BJ (cell line): ENCODE data around the gene IFNL4. TPM values are rescaled to one million over a fixed set of nuclear protein-coding genes. Genes with fewer than 3 reads are reported as not detected.

Experiments used
- CTCF ChIA-PET: fragments of 350-600 bp; formaldehyde crosslinking; extraction: SDS; loops from one replicate; lab custom pipeline; 2021; ENCODE audit warnings: antibody characterized with exemption, inconsistent platforms; lab: Yijun Ruan, JAX
- POLR2A ChIA-PET: fragments of 300-600 bp; sonication (Branson Sonifier 250); formaldehyde crosslinking; extraction: SDS; loops from one replicate; lab custom pipeline; 2021; ENCODE audit warnings: antibody characterized with exemption; lab: Charles Lee
- DNase-seq: peaks from one replicate; pipeline ENCODE4 v3.0.0-alpha.2; 2011; ENCODE audit warnings: low read depth
- H3K27me3 ChIP-seq: 2 replicates; pipeline ENCODE4 v1.6.0; 2011; ENCODE audit warnings: low read length; ENCODE audit not compliant: control insufficient read depth, insufficient read depth
- H3K36me3 ChIP-seq: 2 replicates; pipeline ENCODE4 v1.5.1; 2011; ENCODE audit warnings: low read length; ENCODE audit not compliant: control insufficient read depth, insufficient read depth
- H3K4me3 ChIP-seq: 2 replicates; pipeline ENCODE4 v1.5.1; 2011; ENCODE audit warnings: low read depth, mild to moderate bottlenecking, control low read depth, low read length
- polyA plus RNA-seq: library from polyadenylated mRNA; depleted of rRNA; stranded (reverse); fragments of >200 nt; gene quantifications from 2 replicates; pipeline ENCODE4 v1.2.3, GENCODE V29; 2011
- TF ChIP-seq, protein P1 (sequence below): IDR thresholded peaks from 2 replicates; pipeline ENCODE4 v1.5.1; 2011; ENCODE audit warnings: low read depth, mild to moderate bottlenecking, control low read depth, inconsistent platforms, low read length, moderate library complexity; ENCODE audit not compliant: insufficient read depth

IFNL4 gene
- polyA plus RNA-seq, 1 experiment = not detected

DNA sequence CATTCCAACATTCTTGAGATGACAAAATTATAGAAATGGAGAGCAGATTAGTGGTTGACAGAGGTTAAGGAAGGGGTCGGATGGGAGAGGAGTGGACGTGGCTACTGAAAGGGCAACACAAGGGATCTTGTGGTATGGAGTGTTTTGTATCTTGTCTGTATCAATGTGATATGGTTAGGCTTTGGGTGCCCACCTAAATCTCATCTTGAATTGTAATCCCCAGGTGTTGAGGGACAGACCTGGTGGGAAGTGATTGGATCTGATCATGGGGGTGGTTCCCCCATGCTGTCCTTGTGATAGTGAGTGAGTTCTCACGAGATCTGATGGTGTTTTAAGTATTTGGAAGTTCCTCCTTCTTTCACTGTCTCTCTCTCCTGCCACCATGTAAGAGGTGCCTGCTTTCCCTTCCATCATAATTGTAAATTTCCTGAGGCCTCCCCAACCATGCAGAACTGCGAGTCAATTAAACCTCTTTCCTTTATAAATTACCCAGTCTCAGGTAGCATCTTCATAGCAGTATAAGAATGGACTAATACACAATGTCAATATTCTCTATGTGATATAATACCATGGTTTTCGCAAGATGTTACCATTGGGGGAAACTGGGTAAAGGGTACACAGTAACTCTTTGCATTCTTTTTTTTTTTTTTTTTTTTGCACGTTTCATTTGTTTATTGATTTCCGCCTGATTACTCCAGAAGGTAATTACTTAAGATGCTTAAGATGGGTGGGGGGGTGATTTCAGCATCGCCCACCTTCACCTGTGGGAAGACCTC lies 4.9 kb upstream of the IFNL4 start:
- TF ChIP-seq, protein P1, sequence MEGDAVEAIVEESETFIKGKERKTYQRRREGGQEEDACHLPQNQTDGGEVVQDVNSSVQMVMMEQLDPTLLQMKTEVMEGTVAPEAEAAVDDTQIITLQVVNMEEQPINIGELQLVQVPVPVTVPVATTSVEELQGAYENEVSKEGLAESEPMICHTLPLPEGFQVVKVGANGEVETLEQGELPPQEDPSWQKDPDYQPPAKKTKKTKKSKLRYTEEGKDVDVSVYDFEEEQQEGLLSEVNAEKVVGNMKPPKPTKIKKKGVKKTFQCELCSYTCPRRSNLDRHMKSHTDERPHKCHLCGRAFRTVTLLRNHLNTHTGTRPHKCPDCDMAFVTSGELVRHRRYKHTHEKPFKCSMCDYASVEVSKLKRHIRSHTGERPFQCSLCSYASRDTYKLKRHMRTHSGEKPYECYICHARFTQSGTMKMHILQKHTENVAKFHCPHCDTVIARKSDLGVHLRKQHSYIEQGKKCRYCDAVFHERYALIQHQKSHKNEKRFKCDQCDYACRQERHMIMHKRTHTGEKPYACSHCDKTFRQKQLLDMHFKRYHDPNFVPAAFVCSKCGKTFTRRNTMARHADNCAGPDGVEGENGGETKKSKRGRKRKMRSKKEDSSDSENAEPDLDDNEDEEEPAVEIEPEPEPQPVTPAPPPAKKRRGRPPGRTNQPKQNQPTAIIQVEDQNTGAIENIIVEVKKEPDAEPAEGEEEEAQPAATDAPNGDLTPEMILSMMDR = no peak
- ChIA-PET POLR2A (no interaction called here), CTCF (no interaction called here)
- Histone ChIP-seq H3K36me3 (no peaks in the 10 kb centered on the region), H3K27me3 (peaks cover 21% of the 10 kb centered on the region), H3K4me3 (no peak overlapping the region)
- no peak for DNase-seq

DNA sequence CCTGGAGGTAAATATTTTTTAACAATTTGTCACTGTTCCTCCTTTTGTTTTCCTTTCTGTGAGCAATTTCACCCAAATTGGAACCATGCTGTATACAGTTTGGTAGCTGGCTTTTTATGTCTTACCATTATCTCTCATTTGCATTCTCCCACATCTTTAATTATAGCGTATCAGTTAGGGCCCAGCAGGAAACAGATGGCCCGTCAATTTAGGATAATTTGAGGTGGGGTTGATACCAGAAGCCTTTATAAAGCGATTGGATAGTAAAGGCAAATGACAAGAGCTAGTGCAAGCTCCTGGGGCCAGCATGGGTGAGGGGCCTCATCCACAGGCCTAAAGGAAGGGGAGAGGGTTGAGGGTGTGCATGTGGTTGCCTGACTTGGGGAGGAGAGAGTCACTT lies 3.8 kb upstream of the IFNL4 start:
- POLR2A ChIA-PET = interaction anchor here (0.6 kb wide), 1 partner anchor 27 kb away, joined by 5 read pairs; no protein-coding TSS in a partner anchor
- TF ChIP-seq, protein P1 = no peak

DNA sequence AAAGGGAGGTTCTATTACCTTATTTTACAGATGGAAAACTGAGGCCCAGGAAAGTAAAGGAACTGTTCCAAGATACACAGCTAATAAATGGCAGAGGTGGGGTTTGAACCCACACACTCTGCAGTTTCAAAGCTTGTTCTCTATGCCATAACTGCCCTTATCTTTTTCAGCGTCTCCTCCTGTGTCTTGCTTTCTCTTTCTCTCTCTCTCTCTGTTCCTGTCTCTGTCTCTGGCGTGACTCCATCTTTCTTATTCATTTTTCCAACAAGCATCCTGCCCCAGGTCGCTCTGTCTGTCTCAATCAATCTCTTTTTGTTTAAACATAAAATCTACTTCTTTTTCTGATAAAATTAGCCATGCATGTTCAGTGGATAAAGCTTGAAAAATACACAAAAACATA lies 3.2 kb upstream of the IFNL4 start:
- no peak for DNase-seq
- H3K4me3 ChIP-seq = no peak overlapping the region
- H3K27me3 ChIP-seq = peaks cover 32% of the 10 kb centered on the region
- TF ChIP-seq, protein P1 = no peak
- no peaks in the 10 kb centered on the region for H3K36me3 ChIP-seq
- ChIA-PET CTCF (no interaction called here), POLR2A (no interaction called here)

More for the DNA sequence above, 3.8 kb upstream of the IFNL4 start:
- Histone ChIP-seq H3K36me3 (no peaks in the 10 kb centered on the region), H3K27me3 (peaks cover 28% of the 10 kb centered on the region), H3K4me3 (no peak overlapping the region)
- DNase-seq = no peak
- CTCF ChIA-PET = interaction anchor here (0.6 kb wide), 1 partner anchor 107 kb away, joined by 3 read pairs; no protein-coding TSS in a partner anchor

DNA sequence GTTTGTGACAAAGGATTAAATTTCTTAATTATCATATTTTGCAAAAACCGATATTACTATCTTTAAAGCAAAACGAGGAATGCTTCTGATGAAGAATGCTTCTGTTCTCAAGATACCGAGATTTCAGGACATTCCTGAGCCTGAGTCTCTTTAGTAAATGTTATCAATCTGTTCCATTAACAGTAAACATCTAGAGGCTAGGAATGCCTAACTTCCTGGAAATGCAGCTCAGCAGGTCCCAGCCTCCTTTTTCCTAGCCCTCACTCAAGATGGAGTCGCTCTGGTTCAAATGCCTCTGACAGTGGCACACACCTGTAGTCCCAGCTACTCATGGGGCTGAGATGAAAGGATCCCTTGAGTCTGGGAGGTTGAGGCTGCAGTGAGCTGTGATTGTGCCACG lies 2.4 kb upstream of the IFNL4 start:
- POLR2A ChIA-PET = no interaction called here
- no peak for DNase-seq
- TF ChIP-seq, protein P1 = no peak
- Histone ChIP-seq H3K4me3 (no peak overlapping the region), H3K36me3 (no peaks in the 10 kb centered on the region), H3K27me3 (peaks cover 34% of the 10 kb centered on the region)
- CTCF ChIA-PET = no interaction called here

DNA sequence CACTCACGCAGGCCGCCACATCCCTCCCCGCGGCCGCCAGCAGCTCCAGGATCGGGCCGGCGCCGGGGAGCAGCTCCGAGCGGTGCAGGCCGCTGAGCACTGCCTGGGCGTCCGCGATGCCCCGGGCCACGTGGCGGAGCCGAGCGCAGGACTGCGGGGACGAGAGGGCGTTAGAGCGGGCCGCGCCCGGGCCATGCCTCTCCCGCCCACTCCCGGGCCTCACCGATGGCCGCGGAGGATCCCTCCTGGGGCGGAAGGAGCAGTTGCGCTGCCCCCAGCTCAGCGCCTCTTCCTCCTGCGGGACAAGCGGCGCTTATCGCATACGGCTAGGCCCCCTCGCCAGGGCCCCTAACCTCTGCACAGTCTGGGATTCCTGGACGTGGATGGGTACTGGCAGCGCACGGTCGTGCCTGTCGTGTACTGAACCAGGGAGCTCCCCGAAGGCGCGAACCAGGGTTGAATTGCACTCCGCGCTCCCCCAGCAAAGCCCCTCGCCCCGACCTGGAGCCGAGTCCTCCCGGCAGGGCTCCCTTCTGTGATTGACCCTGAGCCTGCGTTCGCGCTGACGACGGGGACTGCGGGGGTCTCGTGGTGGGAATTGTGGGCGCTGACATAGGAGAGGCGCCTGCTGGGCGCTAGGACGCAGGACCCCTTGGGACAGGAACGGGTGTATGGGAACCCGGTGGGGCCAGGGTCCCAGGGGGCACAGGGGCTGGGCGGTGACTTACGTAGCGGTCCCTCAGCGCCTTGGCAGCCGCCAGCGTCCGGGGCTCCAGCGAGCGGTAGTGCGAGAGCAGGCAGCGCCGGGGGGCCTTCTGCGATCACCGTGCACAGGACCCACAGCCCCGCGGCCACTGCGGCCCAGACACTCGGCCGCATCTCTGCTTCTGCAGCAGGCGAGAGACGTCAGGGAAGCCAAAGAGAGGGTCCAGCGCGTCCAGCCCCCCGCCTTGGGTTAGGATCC lies 673 bp downstream of the IFNL4 start:
- Histone ChIP-seq H3K36me3 (no peaks in the 10 kb centered on the region), H3K27me3 (peaks cover 31% of the 10 kb centered on the region), H3K4me3 (no peak overlapping the region)
- POLR2A ChIA-PET = no interaction called here
- CTCF ChIA-PET = interaction anchor here (1.8 kb wide), 1 partner anchor 12 kb away, joined by 5 read pairs; no protein-coding TSS in a partner anchor
- DNase-seq = no peak
- TF ChIP-seq, protein P1 = no peak
